Spleen (tissue), 7 donors: ENCODE measurements around the gene DCST2.

Source experiments
- POLR2A ChIP-seq, 3 donors: fragments of 450-650 bp; IDR thresholded peaks; one replicate each; pipeline ENCODE4 v1.5.1; 2017; ENCODE audit warnings: antibody characterized with exemption in 3 of 3, mild to moderate bottlenecking in 1 of 3
- TF ChIP-seq, protein P1 (sequence below), 11 experiments: fragments of 200-600 bp in 7 of 11; fragments of 450-650 bp in 4 of 11; sonication (generic) in 4 of 11; IDR thresholded peaks in 8 of 11; conservative IDR thresholded peaks in 3 of 11; 1 replicate in 7 of 11; 2 replicates in 4 of 11; pipeline versions ENCODE4 v1.4.0 to v1.8.0; 2016 to 2021; ENCODE audit warnings: antibody characterized with exemption in 11 of 11, inconsistent platforms in 4 of 11, mild to moderate bottlenecking in 1 of 11
- donor health status: DM: no; HTN: no; CAD: no; lungs with moderate emphysema.
- donor health status: DM: no; HTN: no; CAD: no.
- donor health status: DM: no; HTN: no; CAD: no.

- TF ChIP-seq, protein P1, sequence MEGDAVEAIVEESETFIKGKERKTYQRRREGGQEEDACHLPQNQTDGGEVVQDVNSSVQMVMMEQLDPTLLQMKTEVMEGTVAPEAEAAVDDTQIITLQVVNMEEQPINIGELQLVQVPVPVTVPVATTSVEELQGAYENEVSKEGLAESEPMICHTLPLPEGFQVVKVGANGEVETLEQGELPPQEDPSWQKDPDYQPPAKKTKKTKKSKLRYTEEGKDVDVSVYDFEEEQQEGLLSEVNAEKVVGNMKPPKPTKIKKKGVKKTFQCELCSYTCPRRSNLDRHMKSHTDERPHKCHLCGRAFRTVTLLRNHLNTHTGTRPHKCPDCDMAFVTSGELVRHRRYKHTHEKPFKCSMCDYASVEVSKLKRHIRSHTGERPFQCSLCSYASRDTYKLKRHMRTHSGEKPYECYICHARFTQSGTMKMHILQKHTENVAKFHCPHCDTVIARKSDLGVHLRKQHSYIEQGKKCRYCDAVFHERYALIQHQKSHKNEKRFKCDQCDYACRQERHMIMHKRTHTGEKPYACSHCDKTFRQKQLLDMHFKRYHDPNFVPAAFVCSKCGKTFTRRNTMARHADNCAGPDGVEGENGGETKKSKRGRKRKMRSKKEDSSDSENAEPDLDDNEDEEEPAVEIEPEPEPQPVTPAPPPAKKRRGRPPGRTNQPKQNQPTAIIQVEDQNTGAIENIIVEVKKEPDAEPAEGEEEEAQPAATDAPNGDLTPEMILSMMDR (IDR thresholded peaks at IDR 0.05 in 8 of 11, conservative IDR thresholded peaks at IDR 0.05 in 3 of 11), result no peak
- no peak for TF ChIP-seq POLR2A (IDR thresholded peaks at IDR 0.05)
Measured at GRCh38 chr1:155016231-155016831, 17.2 kb downstream of the DCST2 start.
